ENCODE data around the gene CAMSAP2.

CAMSAP2 gene

GRCh38 chr1:200831091-200831490 lies 92.4 kb downstream of the CAMSAP2 start:
- DNase-seq, result no peak
- intact Hi-C loops (cut with DNase I), result no loop called here

GRCh38 chr1:200834383-200834782 lies 95.7 kb downstream of the CAMSAP2 start:
- no peak for DNase-seq
- intact Hi-C loops (cut with DNase I), result no loop called here

- DNase-seq, result no peak
- intact Hi-C loops (cut with DNase I), result no loop called here
These were observed 97.5 kb downstream of the CAMSAP2 start for GRCh38 chr1:200836213-200836612.

DNA sequence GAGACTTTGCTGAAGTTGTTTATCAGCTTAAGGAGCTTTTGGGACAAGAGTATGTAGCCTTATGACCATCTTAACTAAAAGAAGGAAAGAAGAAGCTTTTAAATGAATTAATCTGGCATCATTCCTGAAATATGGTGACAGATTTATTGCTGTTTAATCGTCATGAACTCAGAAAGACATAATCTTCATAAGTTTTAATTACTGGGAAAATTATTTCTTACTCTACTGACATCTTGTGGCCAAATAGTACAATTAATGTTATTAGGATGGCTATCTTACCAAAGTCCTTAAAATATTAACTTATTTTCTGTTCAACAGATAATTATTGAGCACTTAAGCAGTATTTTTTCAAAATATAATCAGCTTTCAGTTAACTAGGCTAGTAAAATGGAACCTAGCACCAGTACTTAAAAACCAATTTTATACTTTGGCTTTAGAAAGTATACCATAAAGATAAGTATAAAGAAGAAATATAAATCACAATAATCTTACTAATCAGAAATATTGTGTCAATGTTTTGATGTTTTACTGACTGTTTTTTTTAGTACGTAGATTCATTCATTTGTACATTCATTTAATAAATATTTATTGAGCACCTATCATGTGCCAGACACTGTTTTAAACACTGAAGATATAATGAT lies 99.4 kb downstream of the CAMSAP2 start:
- intact Hi-C loops (cut with DNase I), result no loop called here
- no peak for DNase-seq

GRCh38 chr1:200838676-200839445 lies 100.2 kb downstream of the CAMSAP2 start:
- no peak for DNase-seq
- intact Hi-C loops (cut with DNase I), result no loop called here

- no peak for DNase-seq
- intact Hi-C loops (cut with DNase I), result no loop called here
These were observed 106.7 kb downstream of the CAMSAP2 start for GRCh38 chr1:200845360-200845759.

DNA sequence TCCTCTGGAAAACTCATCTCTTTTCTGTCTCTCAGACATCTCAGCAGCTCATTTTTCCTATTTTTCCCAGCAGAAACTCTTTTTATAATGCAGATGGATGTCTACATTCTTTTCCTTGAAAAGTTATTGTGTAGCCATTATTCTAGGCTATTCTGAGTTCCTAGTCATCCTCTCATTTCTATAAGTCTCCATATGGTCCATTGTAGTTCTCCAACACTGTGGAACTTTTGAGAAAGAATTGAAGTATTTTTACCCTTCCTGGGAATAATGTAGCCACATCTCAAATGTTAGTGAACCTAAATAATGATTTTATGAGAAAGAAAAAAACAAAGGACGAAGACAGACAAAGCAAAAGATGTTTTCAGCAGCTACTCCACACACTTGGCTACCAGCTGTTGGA lies 107.7 kb downstream of the CAMSAP2 start:
- intact Hi-C loops (cut with DNase I), result no loop called here
- DNase-seq, result no peak

DNA sequence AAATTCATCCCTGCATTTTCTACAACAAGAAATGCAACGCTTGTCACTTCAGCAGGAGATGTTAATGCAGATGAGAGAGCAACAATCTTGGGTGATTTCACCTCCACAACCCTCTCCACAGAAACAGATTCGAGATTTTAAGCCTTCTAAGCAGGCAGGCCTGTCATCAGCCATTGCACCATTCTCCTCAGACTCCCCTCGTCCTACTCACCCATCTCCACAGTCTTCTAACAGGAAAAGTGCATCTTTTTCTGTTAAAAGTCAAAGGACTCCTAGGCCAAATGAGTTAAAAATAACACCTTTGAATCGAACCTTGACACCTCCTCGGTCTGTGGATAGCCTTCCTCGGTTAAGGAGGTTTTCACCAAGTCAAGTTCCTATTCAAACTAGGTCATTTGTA lies 110.7 kb downstream of the CAMSAP2 start:
- no peak for DNase-seq
- intact Hi-C loops (cut with DNase I), result no loop called here

DNA sequence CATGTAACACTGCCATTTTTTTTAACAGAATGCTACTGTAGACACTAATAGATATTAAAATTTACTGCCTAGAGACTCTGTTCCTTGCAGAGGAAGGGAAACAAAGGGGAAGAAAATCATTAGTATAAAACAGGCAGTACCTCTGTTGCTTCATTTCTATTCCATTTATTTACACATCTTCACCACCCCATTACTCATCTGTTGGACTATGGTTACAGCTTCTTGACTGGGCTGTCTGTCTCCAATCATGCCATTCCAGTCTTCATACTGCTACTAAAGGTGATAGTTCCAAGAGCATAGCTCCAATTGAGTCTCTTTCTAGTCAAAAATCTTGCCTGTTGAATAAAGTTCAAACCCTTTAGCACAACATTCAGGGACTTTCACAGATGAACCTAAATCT lies 111.9 kb downstream of the CAMSAP2 start:
- DNase-seq, result no peak
- intact Hi-C loops (cut with DNase I), result no loop called here

DNA sequence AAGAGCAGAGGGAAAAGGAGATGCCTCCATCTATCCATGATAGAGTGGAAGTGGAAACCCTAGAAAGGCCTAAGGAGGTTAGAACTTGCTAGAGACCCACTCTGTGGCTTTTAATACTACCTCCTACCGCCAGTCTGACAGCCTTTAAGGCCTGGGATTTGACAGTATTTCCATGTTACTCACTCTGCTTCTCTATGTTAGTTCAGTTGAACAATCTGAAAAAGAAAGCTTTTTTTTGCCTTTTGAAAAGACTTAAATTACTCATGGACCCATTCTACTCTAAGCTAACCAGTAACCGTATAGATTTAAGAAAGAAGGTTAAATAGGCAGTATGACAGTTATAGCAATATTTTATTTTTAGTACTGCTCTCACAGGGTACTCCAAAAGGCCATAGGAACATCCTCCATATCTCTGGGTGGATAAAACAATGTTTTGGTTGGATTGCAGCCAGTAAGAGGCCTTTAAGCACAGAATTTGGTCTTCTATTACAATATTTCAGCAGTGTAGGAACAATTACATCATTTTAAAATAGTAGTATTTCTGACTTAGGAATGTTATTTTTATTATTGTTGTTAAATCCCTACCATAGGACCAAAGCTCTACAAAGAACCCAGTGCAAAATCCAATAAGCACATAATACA lies 118.1 kb downstream of the CAMSAP2 start:
- DNase-seq, result no peak
- intact Hi-C loops (cut with DNase I), result no loop called here

GRCh38 chr1:200857804-200858203 lies 119.1 kb downstream of the CAMSAP2 start:
- intact Hi-C loops (cut with DNase I), result no loop called here
- DNase-seq, result no peak

- DNase-seq, result no peak
- intact Hi-C loops (cut with DNase I), result no loop called here
These were observed 123.4 kb downstream of the CAMSAP2 start for GRCh38 chr1:200861937-200862647.

- intact Hi-C loops (cut with DNase I), result no loop called here
- DNase-seq, result no peak
These were observed 124.2 kb downstream of the CAMSAP2 start for GRCh38 chr1:200862713-200863415.

DNA sequence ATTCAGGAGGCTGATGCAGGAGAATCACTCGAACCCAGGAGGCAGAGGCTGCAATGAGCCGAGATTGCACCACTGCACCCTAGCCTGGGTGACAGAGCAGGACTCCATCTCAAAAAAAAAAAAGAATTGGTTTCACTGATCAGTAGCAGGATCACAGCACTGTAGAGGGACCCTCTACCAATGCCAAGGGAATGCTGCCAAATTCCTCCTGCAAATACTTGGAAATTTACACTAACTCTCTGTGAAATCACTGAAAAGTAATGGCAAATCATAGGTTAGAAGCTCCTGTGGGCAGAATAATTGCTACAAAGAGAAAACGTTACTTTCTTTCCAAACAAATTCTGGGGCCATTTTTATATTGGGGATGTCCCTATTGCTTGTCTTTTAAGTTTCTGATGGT lies 127.4 kb downstream of the CAMSAP2 start:
- intact Hi-C loops (cut with DNase I), result no loop called here
- no peak for DNase-seq

DNA sequence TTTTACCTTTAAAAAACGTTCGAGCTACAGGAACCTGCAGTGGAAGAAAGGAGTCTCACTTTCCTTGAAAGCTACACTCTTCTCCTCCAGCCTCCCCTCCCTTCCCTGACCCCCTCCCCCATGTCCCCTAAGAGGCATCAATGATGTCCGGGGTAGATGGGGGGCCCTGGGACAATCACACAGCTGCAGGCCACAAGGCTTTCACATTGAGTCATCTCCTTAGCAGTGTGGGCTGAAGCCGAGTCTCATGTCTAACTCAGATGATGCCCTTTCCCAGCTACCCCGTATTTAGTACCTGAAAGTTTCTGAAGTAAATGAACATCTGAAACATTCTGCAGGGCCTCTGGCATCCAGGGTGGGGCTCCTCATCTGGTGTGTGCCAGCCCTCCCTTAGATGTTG lies 127.8 kb downstream of the CAMSAP2 start:
- intact Hi-C loops (cut with DNase I), result no loop called here
- DNase-seq, result no peak

DNA sequence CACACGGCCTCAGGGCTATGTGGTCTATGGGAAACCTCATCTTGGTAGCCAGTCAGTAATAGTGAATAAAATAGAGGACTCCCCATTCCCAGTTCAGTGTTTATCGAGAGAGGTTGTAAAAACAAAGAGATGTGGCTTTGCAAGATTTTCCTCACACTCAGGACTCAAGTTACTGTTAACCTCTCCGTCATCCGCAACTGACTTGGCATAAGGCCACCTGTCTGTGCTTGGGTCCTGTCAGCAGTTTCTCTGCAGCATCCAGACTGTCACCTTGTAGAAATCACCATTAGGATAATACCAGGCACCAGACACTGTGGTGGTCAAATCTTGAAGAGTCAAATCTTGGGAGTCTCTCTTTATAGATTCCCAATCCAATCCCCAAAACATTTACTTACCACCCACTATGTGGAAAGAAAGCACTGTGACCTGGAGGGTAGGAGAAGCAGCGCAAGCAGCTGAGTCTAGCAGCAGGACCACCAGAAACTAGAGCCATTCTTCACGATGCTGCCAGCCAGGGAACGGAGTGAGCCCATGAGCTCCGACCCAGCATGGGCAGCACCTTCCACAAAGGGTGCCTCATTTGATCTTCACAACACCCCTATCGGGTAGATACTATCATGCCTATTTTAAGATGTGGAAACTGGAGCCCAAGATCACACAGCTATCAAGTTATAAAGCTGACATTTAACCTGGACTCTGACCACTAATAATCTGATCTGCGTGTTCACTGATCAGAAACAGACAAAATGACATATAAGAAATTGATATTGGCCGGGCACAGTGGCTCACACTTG lies 128.5 kb downstream of the CAMSAP2 start:
- intact Hi-C loops (cut with DNase I), result no loop called here
- no peak for DNase-seq

DNA sequence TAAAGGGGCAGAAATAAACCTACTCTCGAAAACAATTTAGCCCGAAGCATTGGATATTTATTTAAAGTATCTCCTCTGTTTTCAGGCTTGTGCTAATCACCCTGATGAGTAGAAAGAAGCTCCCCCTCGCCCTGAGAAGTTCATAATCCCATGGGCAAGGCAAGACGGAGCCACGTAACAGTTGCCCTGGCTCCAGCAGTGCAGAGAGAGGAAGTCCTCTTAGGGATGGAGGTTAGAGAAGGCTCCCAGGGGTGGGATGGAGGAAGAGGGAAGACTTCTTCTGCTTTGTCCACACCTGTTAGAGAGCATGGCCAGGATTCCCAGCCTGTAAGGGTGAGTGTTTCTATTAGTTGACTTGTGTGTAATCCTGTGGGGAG lies 130.7 kb downstream of the CAMSAP2 start:
- intact Hi-C loops (cut with DNase I), result no loop called here

GRCh38 chr1:200869753-200870391 lies 131.2 kb downstream of the CAMSAP2 start:
- DNase-seq, result no peak
- intact Hi-C loops (cut with DNase I), result no loop called here

More for the DNA sequence above, 130.7 kb downstream of the CAMSAP2 start:
- no peak for DNase-seq

All from head of caudate nucleus (tissue), 42 donors.